ENCODE data around the gene MRPL3.

Gene MRPL3

GRCh38 chr3:131540821-131541220 lies 38.0 kb upstream of the MRPL3 start:
- no peak for TF ChIP-seq TEAD4 (IDR thresholded peaks at IDR 0.05)
- TF ChIP-seq, protein P1, sequence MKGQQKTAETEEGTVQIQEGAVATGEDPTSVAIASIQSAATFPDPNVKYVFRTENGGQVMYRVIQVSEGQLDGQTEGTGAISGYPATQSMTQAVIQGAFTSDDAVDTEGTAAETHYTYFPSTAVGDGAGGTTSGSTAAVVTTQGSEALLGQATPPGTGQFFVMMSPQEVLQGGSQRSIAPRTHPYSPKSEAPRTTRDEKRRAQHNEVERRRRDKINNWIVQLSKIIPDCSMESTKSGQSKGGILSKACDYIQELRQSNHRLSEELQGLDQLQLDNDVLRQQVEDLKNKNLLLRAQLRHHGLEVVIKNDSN (IDR thresholded peaks at IDR 0.05): no peak
- TF ChIP-seq TAF1 (IDR thresholded peaks at IDR 0.05; ENCODE audit: low read depth): no peak
- TF ChIP-seq CREB1 (IDR thresholded peaks at IDR 0.05; ENCODE audit: low read depth): no peak
- TF ChIP-seq ZBTB7A (IDR thresholded peaks at IDR 0.05; ENCODE audit: low read depth): no peak
- TF ChIP-seq EP300 (IDR thresholded peaks at IDR 0.05; ENCODE audit: borderline replicate concordance): no peak
- TF ChIP-seq, protein P2, sequence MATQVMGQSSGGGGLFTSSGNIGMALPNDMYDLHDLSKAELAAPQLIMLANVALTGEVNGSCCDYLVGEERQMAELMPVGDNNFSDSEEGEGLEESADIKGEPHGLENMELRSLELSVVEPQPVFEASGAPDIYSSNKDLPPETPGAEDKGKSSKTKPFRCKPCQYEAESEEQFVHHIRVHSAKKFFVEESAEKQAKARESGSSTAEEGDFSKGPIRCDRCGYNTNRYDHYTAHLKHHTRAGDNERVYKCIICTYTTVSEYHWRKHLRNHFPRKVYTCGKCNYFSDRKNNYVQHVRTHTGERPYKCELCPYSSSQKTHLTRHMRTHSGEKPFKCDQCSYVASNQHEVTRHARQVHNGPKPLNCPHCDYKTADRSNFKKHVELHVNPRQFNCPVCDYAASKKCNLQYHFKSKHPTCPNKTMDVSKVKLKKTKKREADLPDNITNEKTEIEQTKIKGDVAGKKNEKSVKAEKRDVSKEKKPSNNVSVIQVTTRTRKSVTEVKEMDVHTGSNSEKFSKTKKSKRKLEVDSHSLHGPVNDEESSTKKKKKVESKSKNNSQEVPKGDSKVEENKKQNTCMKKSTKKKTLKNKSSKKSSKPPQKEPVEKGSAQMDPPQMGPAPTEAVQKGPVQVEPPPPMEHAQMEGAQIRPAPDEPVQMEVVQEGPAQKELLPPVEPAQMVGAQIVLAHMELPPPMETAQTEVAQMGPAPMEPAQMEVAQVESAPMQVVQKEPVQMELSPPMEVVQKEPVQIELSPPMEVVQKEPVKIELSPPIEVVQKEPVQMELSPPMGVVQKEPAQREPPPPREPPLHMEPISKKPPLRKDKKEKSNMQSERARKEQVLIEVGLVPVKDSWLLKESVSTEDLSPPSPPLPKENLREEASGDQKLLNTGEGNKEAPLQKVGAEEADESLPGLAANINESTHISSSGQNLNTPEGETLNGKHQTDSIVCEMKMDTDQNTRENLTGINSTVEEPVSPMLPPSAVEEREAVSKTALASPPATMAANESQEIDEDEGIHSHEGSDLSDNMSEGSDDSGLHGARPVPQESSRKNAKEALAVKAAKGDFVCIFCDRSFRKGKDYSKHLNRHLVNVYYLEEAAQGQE (IDR thresholded peaks at IDR 0.05; ENCODE audit: low read depth): no peak

- no peak for TF ChIP-seq YY1 (IDR thresholded peaks at IDR 0.05; ENCODE audit: low read depth)
- TF ChIP-seq CREB1 (IDR thresholded peaks at IDR 0.05; ENCODE audit: low read depth): no peak
- TF ChIP-seq, protein P2 (IDR thresholded peaks at IDR 0.05; ENCODE audit: low read depth): no peak
- no peak for TF ChIP-seq MAX (IDR thresholded peaks at IDR 0.05)
- no peak for TF ChIP-seq RAD21 (IDR thresholded peaks at IDR 0.05; ENCODE audit: low read depth)
- 0 out of 2 replicates have a peak, but pooled peaks have one; percentile 15 for TF ChIP-seq TEAD4 (IDR thresholded peaks at IDR 0.05)
- no peak for TF ChIP-seq EP300 (IDR thresholded peaks at IDR 0.05; ENCODE audit: borderline replicate concordance)
Measured at GRCh38 chr3:131540143-131540542, 37.4 kb upstream of the MRPL3 start.

- TF ChIP-seq EP300 (IDR thresholded peaks at IDR 0.05; ENCODE audit: borderline replicate concordance) (no peak), TAF1 (IDR thresholded peaks at IDR 0.05; ENCODE audit: low read depth) (no peak), ZBTB7A (IDR thresholded peaks at IDR 0.05; ENCODE audit: low read depth) (no peak), NFIC (IDR thresholded peaks at IDR 0.05) (no peak), CREB1 (IDR thresholded peaks at IDR 0.05; ENCODE audit: low read depth) (no peak), TEAD4 (IDR thresholded peaks at IDR 0.05) (no peak), CEBPB (IDR thresholded peaks at IDR 0.05) (no peak), EGR1 (IDR thresholded peaks at IDR 0.05) (no peak), TCF12 (IDR thresholded peaks at IDR 0.05; ENCODE audit: low read depth) (no peak), MAX (IDR thresholded peaks at IDR 0.05) (no peak), RAD21 (IDR thresholded peaks at IDR 0.05; ENCODE audit: low read depth) (no peak), FOXM1 (IDR thresholded peaks at IDR 0.05; ENCODE audit: borderline replicate concordance, low read depth) (no peak)
- TF ChIP-seq, protein P2 (IDR thresholded peaks at IDR 0.05; ENCODE audit: low read depth): no peak
- TF ChIP-seq, protein P1 (IDR thresholded peaks at IDR 0.05): no peak
Measured at GRCh38 chr3:131538968-131539367, 36.2 kb upstream of the MRPL3 start.

DNA sequence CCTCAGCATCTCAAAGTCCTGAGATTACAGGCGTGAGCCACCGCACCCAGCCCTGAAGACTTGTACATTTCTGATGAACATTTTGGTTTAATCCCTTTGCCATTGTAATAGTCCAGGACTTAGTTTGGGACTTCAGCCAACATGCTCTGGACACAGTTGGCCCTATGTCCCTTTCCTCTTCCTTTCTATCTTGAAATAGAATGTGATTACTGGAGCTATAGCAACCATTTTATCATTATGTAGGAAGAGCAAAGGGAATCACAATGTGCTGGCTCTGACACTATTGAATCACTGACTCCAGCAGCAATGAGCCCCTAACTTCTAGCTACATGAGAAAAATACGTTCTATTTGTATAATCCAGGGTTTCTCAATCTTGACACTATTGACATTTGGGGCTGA lies 34.8 kb upstream of the MRPL3 start:
- TF ChIP-seq CEBPB (IDR thresholded peaks at IDR 0.05) (no peak), TAF1 (IDR thresholded peaks at IDR 0.05; ENCODE audit: low read depth) (no peak), CREB1 (IDR thresholded peaks at IDR 0.05; ENCODE audit: low read depth) (no peak), YY1 (IDR thresholded peaks at IDR 0.05; ENCODE audit: low read depth) (no peak), TCF12 (IDR thresholded peaks at IDR 0.05; ENCODE audit: low read depth) (no peak), FOXM1 (IDR thresholded peaks at IDR 0.05; ENCODE audit: borderline replicate concordance, low read depth) (no peak), TEAD4 (IDR thresholded peaks at IDR 0.05) (no peak), RAD21 (IDR thresholded peaks at IDR 0.05; ENCODE audit: low read depth) (no peak), NFIC (IDR thresholded peaks at IDR 0.05) (no peak), EP300 (IDR thresholded peaks at IDR 0.05; ENCODE audit: borderline replicate concordance) (no peak), MAX (IDR thresholded peaks at IDR 0.05) (no peak)
- TF ChIP-seq, protein P1 (IDR thresholded peaks at IDR 0.05): no peak
- TF ChIP-seq, protein P2 (IDR thresholded peaks at IDR 0.05; ENCODE audit: low read depth): no peak
